ENCODE results near the gene NFIC.

DNA sequence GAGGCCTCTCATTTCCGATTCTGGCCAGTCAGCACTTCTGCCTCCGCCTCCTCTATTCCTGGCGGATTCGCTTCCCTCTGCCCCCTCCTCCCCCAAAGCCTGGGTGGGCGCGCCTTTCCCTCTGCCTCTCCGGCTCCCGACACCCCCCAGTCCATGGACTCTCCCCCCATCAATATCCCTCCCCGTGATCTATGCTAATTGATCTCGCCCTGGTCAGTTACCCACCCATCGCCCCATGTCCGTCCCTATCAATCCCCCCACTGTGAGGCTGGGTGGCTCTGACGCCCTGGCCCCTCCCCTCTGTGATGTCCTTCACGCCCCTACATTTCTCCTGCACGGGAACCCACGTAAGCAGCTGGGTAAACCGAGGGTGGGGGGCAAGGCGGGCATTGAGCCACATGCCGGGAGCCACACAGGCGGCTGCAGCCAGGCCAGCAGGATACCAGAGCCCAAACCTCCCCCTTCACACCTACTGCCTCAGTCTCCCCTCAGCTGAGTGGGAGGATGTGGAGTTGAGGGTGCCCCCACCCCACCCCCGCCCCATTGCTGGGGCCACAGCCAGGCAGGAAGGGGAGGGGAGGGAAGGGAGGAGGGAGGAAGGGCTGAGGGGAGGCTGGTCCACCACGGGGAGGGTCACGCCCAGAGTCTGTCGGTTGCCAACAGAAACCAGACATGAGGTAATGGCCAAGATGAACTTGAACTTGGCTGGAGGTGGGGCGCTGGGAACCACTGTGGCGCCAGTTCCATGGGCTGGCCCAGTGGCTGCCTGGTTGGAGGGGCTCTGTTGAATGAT is 92.9 kb downstream of the NFIC start:
- TF ChIP-seq, protein P1, sequence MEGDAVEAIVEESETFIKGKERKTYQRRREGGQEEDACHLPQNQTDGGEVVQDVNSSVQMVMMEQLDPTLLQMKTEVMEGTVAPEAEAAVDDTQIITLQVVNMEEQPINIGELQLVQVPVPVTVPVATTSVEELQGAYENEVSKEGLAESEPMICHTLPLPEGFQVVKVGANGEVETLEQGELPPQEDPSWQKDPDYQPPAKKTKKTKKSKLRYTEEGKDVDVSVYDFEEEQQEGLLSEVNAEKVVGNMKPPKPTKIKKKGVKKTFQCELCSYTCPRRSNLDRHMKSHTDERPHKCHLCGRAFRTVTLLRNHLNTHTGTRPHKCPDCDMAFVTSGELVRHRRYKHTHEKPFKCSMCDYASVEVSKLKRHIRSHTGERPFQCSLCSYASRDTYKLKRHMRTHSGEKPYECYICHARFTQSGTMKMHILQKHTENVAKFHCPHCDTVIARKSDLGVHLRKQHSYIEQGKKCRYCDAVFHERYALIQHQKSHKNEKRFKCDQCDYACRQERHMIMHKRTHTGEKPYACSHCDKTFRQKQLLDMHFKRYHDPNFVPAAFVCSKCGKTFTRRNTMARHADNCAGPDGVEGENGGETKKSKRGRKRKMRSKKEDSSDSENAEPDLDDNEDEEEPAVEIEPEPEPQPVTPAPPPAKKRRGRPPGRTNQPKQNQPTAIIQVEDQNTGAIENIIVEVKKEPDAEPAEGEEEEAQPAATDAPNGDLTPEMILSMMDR (conservative IDR thresholded peaks at IDR 0.05): no peak
- no peak for TF ChIP-seq EZH2 (IDR thresholded peaks at IDR 0.05; ENCODE audit: low read depth)
